ENCODE measurements around the gene RASIP1.

RASIP1 gene

GRCh38 chr19:48755787-48756186 lies 15.4 kb upstream of the RASIP1 start:
- in situ Hi-C loops (cut with MboI; ENCODE audit: low sequenced_read_pairs), result no loop called here

GRCh38 chr19:48755084-48755641 lies 14.8 kb upstream of the RASIP1 start, which contains the start of gene FGF21:
FGF21 (plus strand) TSS chr19:48755524; CDS start chr19:48756237, 713 bp downstream.
- in situ Hi-C loops (cut with MboI; ENCODE audit: low sequenced_read_pairs), result no loop called here

- in situ Hi-C loops (cut with MboI; ENCODE audit: low sequenced_read_pairs), result no loop called here
Observed at GRCh38 chr19:48752496-48753365, 12.3 kb upstream of the RASIP1 start, which contains the start of gene FUT1. FUT1 (minus strand) TSS chr19:48752641; CDS start chr19:48751281, 1,360 bp downstream.

GRCh38 chr19:48751845-48752495 lies 11.6 kb upstream of the RASIP1 start:
- in situ Hi-C loops (cut with MboI; ENCODE audit: low sequenced_read_pairs), result no loop called here

- in situ Hi-C loops (cut with MboI; ENCODE audit: low sequenced_read_pairs), result no loop called here
Observed at GRCh38 chr19:48750771-48751504, 10.5 kb upstream of the RASIP1 start.

- in situ Hi-C loops (cut with MboI; ENCODE audit: low sequenced_read_pairs), result no loop called here
Observed at GRCh38 chr19:48750351-48750750, 9.9 kb upstream of the RASIP1 start.

- in situ Hi-C loops (cut with MboI; ENCODE audit: low sequenced_read_pairs), result no loop called here
Observed at GRCh38 chr19:48749571-48750198, 9.3 kb upstream of the RASIP1 start.

- in situ Hi-C loops (cut with MboI; ENCODE audit: low sequenced_read_pairs), result no loop called here
Observed at GRCh38 chr19:48746738-48747575, 6.5 kb upstream of the RASIP1 start, which contains the start of gene IZUMO1. IZUMO1 (minus strand) TSS chr19:48746909; CDS start chr19:48745859, 1,050 bp downstream.

- in situ Hi-C loops (cut with MboI; ENCODE audit: low sequenced_read_pairs), result no loop called here
Observed at GRCh38 chr19:48746110-48746509, 5.7 kb upstream of the RASIP1 start.

GRCh38 chr19:48745208-48745995 lies 5.0 kb upstream of the RASIP1 start:
- in situ Hi-C loops (cut with MboI; ENCODE audit: low sequenced_read_pairs), result no loop called here

GRCh38 chr19:48742096-48742495 lies 1.7 kb upstream of the RASIP1 start:
- in situ Hi-C loops (cut with MboI; ENCODE audit: low sequenced_read_pairs), result no loop called here

GRCh38 chr19:48741129-48741999 lies 954 bp upstream of the RASIP1 start:
- in situ Hi-C loops (cut with MboI; ENCODE audit: low sequenced_read_pairs), result no loop called here

GRCh38 chr19:48739404-48740163 lies 826 bp downstream of the RASIP1 start:
- in situ Hi-C loops (cut with MboI; ENCODE audit: low sequenced_read_pairs), result no loop called here

GRCh38 chr19:48738557-48739403 lies 1.6 kb downstream of the RASIP1 start:
- in situ Hi-C loops (cut with MboI; ENCODE audit: low sequenced_read_pairs), result no loop called here

- in situ Hi-C loops (cut with MboI; ENCODE audit: low sequenced_read_pairs), result no loop called here
Observed at GRCh38 chr19:48737360-48737998, 2.9 kb downstream of the RASIP1 start.

All from HL-60/S4 treated with retinoic acid at 250 ng/mL for 4 days and 3 days (cell line).